Neural cell (in vitro differentiated cells): ENCODE results near the gene PSMB8. TPM values are rescaled to one million over a fixed set of nuclear protein-coding genes. Genes with fewer than 3 reads are reported as not detected.

Experiments used
- H2AFZ ChIP-seq: fragments of 200-600, 300-800 bp; sonication (generic), shearing (Covaris generic); 2 replicates; pipeline ENCODE4 v1.6.0; 2014; ENCODE audit warnings: low read depth, mild to moderate bottlenecking, antibody characterized with exemption, low read length, moderate library complexity
- H3F3A ChIP-seq: fragments of 200-600 bp; shearing (Covaris generic); 2 replicates; pipeline ENCODE4 v1.6.1; 2016; ENCODE audit warnings: mild to moderate bottlenecking, moderate library complexity, mixed read lengths, antibody characterized with exemption, low read length; ENCODE audit not compliant: insufficient read depth, poor library complexity, severe bottlenecking
- H3K27ac ChIP-seq: fragments of 200-600, 300-800 bp; sonication (generic), shearing (Covaris generic); 2 replicates; pipeline ENCODE4 v1.5.1; 2014; ENCODE audit warnings: mild to moderate bottlenecking, low read length, moderate library complexity
- H3K27me3 ChIP-seq: fragments of 300-800, 200-600 bp; sonication (generic), shearing (Covaris generic); 2 replicates; pipeline ENCODE4 v1.6.0; 2014; ENCODE audit warnings: mild to moderate bottlenecking, low read depth, low read length, moderate library complexity; ENCODE audit not compliant: insufficient read depth
- H3K36me3 ChIP-seq: fragments of 300-800, 200-600 bp; sonication (generic), shearing (Covaris generic); 2 replicates; pipeline ENCODE4 v1.5.1; 2014; ENCODE audit warnings: mild to moderate bottlenecking, antibody characterized with exemption, low read length, moderate library complexity; ENCODE audit not compliant: insufficient read depth
- H3K4me2 ChIP-seq: fragments of 300-800, 200-600 bp; sonication (generic), shearing (Covaris generic); 2 replicates; pipeline ENCODE4 v1.6.0; 2014; ENCODE audit warnings: mild to moderate bottlenecking, low read length
- H3K4me3 ChIP-seq: fragments of 300-800, 200-600 bp; sonication (generic), shearing (Covaris generic); 2 replicates; pipeline ENCODE4 v1.5.1; 2014; ENCODE audit warnings: mild to moderate bottlenecking, low read length, moderate library complexity
- H3K79me2 ChIP-seq: fragments of 200-600 bp; shearing (Covaris generic); replicated peaks from 2 replicates; pipeline ENCODE4 v1.6.0; 2014; ENCODE audit warnings: mild to moderate bottlenecking, low read length, moderate library complexity; ENCODE audit not compliant: insufficient read depth
- H3K9ac ChIP-seq: fragments of 300-800, 200-600 bp; sonication (generic), shearing (Covaris generic); 2 replicates; pipeline ENCODE4 v1.6.1; 2016; ENCODE audit warnings: mild to moderate bottlenecking, low read length, mixed read lengths
- H3K9me2 ChIP-seq: fragments of 200-600 bp; shearing (Covaris generic); 2 replicates; pipeline ENCODE4 v1.6.1; 2016; ENCODE audit warnings: mild to moderate bottlenecking, low read length, mixed read lengths; ENCODE audit not compliant: insufficient read depth
- H3K9me3 ChIP-seq: fragments of 200-600, 300-800 bp; sonication (generic), shearing (Covaris generic); 2 replicates; pipeline ENCODE4 v1.6.1; 2016; ENCODE audit warnings: mild to moderate bottlenecking, mixed run types, low read length, moderate library complexity, mixed read lengths
- H4K20me1 ChIP-seq: fragments of 200-600 bp; shearing (Covaris generic); 2 replicates; pipeline ENCODE4 v1.6.1; 2016; ENCODE audit warnings: mild to moderate bottlenecking, mixed run types; ENCODE audit not compliant: insufficient read depth
- EP300 ChIP-seq: fragments of 450-650 bp; conservative IDR thresholded peaks from 2 replicates; pipeline ENCODE4 v1.6.1; 2014; ENCODE audit warnings: antibody characterized with exemption, mild to moderate bottlenecking, moderate library complexity; ENCODE audit not compliant: poor library complexity, severe bottlenecking
- EZH2 ChIP-seq: fragments of 200-600, 300-800 bp; shearing (Covaris generic), sonication (generic); IDR thresholded peaks from 2 replicates; pipeline ENCODE4 v1.6.1; 2014; ENCODE audit warnings: antibody characterized with exemption, low read length, borderline replicate concordance, mild to moderate bottlenecking; ENCODE audit not compliant: insufficient read depth, poor library complexity, severe bottlenecking
- MXI1 ChIP-seq: fragments of 450-650 bp; conservative IDR thresholded peaks from 2 replicates; pipeline ENCODE4 v1.6.1; 2014; ENCODE audit warnings: antibody characterized with exemption, mild to moderate bottlenecking; ENCODE audit not compliant: poor library complexity, severe bottlenecking
- POLR2AphosphoS5 ChIP-seq: IDR thresholded peaks from 2 replicates; pipeline ENCODE4 v1.6.1; 2012
- RAD21 ChIP-seq: fragments of 450-650 bp; conservative IDR thresholded peaks from 2 replicates; pipeline ENCODE4 v1.6.1; 2014; ENCODE audit warnings: antibody characterized with exemption, mild to moderate bottlenecking, moderate library complexity
- SMC3 ChIP-seq: fragments of 450-650 bp; conservative IDR thresholded peaks from 2 replicates; pipeline ENCODE4 v1.6.1; 2014; ENCODE audit warnings: antibody characterized with exemption, mild to moderate bottlenecking, moderate library complexity; ENCODE audit not compliant: poor library complexity
- TAF1 ChIP-seq: IDR thresholded peaks from 2 replicates; pipeline ENCODE4 v1.6.1; 2012; ENCODE audit warnings: low read depth
- polyA plus RNA-seq: library from polyadenylated mRNA; depleted of rRNA; stranded (reverse); fragments of >200 nt; gene quantifications from 2 replicates; pipeline ENCODE4 v1.2.3, GENCODE V29; 2014
- TF ChIP-seq, protein P1 (sequence below): fragments of 450-650 bp; IDR thresholded peaks from 2 replicates; pipeline ENCODE4 v1.5.1; 2014; ENCODE audit warnings: antibody characterized with exemption, mild to moderate bottlenecking, moderate library complexity; ENCODE audit not compliant: poor library complexity, severe bottlenecking
- TF ChIP-seq, protein P2 (sequence below): IDR thresholded peaks from 2 replicates; pipeline ENCODE4 v1.6.1; 2012; ENCODE audit warnings: borderline replicate concordance

Gene PSMB8
- polyA plus RNA-seq, 1 donor from 2014 or later: not detected

DNA sequence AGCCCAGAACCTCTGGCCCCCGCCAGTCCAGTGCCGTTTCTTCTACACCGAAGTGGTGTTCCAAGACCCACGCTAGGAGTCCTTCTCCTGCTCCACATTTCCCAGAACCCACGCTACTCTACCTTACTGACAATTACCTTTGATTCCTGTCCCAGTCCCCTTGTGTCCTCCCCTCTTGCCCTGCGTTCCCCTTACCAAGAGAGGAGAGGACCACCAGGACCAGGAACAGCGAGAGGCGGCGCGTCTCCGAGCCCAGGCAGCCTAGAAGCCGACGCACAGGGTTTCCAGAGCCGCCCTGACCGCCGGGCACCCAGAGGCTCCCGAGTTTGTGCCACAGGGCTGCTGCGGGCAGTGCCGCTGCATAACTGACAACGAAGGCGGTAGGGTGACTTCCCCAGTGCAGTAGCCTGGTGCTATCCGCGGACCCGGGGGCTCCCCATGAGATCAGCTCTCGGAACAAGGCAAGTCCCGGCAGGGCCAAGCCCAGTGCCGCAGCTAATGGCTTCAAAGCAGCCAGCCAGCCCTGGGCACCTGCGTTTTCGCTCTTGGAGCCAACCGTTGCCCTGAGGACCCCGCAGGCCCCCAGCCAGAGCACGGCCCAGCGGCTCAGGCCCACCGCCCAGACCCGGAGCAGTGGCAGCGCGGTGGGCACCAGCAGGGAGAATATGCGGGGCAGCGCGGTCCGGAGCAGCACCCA is 9.1 kb upstream of the PSMB8 start:
- Histone ChIP-seq H3F3A (no peaks in the 10 kb centered on the region), H3K27me3 (peaks cover 70% of the 10 kb centered on the region), H3K27ac (no peak overlapping the region), H2AFZ (peak overlapping the region; percentile 45), H3K36me3 (no peaks in the 10 kb centered on the region), H3K4me3 (peak overlapping the region; percentile 71), H3K4me2 (peak overlapping the region; percentile 68), H3K79me2 (no peaks in the 10 kb centered on the region), H4K20me1 (no peaks in the 10 kb centered on the region), H3K9ac (peak overlapping the region; percentile 20), H3K9me2 (no peaks in the 10 kb centered on the region), H3K9me3 (no peaks in the 10 kb centered on the region)
- TF ChIP-seq MXI1 (no peak), EP300 (no peak), SMC3 (no peak), POLR2AphosphoS5 (no peak)
- TF ChIP-seq, protein P1, sequence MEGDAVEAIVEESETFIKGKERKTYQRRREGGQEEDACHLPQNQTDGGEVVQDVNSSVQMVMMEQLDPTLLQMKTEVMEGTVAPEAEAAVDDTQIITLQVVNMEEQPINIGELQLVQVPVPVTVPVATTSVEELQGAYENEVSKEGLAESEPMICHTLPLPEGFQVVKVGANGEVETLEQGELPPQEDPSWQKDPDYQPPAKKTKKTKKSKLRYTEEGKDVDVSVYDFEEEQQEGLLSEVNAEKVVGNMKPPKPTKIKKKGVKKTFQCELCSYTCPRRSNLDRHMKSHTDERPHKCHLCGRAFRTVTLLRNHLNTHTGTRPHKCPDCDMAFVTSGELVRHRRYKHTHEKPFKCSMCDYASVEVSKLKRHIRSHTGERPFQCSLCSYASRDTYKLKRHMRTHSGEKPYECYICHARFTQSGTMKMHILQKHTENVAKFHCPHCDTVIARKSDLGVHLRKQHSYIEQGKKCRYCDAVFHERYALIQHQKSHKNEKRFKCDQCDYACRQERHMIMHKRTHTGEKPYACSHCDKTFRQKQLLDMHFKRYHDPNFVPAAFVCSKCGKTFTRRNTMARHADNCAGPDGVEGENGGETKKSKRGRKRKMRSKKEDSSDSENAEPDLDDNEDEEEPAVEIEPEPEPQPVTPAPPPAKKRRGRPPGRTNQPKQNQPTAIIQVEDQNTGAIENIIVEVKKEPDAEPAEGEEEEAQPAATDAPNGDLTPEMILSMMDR: no peak
- TF ChIP-seq, protein P2, sequence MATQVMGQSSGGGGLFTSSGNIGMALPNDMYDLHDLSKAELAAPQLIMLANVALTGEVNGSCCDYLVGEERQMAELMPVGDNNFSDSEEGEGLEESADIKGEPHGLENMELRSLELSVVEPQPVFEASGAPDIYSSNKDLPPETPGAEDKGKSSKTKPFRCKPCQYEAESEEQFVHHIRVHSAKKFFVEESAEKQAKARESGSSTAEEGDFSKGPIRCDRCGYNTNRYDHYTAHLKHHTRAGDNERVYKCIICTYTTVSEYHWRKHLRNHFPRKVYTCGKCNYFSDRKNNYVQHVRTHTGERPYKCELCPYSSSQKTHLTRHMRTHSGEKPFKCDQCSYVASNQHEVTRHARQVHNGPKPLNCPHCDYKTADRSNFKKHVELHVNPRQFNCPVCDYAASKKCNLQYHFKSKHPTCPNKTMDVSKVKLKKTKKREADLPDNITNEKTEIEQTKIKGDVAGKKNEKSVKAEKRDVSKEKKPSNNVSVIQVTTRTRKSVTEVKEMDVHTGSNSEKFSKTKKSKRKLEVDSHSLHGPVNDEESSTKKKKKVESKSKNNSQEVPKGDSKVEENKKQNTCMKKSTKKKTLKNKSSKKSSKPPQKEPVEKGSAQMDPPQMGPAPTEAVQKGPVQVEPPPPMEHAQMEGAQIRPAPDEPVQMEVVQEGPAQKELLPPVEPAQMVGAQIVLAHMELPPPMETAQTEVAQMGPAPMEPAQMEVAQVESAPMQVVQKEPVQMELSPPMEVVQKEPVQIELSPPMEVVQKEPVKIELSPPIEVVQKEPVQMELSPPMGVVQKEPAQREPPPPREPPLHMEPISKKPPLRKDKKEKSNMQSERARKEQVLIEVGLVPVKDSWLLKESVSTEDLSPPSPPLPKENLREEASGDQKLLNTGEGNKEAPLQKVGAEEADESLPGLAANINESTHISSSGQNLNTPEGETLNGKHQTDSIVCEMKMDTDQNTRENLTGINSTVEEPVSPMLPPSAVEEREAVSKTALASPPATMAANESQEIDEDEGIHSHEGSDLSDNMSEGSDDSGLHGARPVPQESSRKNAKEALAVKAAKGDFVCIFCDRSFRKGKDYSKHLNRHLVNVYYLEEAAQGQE: no peak

DNA sequence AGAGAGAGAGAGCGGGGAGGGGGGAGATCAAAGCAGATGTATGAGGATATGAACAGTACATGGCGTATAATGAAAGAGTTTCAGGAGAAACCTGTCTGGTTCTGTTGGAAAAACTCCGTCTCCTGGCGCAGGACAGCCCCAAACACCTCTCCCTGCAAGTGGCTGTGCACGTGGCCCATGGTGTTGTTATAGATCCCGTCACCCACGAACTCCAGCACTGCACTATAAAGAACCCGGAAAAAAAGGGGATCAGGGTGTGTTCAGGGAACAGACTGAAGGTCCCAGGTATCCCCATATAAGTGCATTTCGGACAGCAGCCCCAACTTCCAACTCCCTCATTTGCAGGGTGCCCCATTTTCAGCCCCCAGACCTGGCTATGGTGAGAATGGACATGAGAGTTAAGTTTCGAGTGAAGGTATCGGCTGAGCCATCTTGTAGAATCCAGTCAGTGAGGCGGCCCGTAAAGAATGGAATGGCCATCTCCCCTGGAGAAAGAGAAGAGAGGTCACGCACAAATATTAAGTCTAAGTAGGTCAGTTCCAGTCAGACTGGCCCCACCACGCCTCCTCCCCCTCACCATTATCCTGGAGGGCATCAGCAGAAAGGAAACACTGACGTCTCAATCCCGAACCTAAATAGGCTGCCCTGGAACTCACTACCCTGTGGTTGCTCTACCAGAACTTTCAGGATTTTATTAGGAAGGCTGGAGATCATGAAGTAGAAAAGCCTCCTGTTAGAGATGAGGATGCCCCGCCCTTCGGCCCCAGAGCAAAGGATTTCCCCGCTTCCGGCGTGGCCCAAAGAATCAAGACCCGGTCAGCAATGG is 8.4 kb upstream of the PSMB8 start:
- Histone ChIP-seq H3K9ac (no peak overlapping the region), H3K27me3 (peaks cover 67% of the 10 kb centered on the region), H3K9me3 (no peaks in the 10 kb centered on the region), H3K4me3 (peak overlapping the region; percentile 71), H3K4me2 (no peak overlapping the region), H3K27ac (no peak overlapping the region), H3K79me2 (no peaks in the 10 kb centered on the region), H4K20me1 (no peaks in the 10 kb centered on the region), H3K36me3 (no peaks in the 10 kb centered on the region), H3K9me2 (no peaks in the 10 kb centered on the region), H3F3A (no peaks in the 10 kb centered on the region), H2AFZ (no peak overlapping the region)
- TF ChIP-seq, protein P1: no peak
- TF ChIP-seq RAD21 (no peak), EP300 (no peak), TAF1 (no peak), EZH2 (no peak), MXI1 (no peak), POLR2AphosphoS5 (no peak), SMC3 (no peak)
- TF ChIP-seq, protein P2: no peak
